Effector CD8-positive, alpha-beta T cell (primary cell): ENCODE data around the gene SIK3.

ENCODE experiments used
- DNase-seq: peaks from one replicate; lab custom pipeline; 2025; lab: John Stamatoyannopoulos, UW

SIK3 gene

DNA sequence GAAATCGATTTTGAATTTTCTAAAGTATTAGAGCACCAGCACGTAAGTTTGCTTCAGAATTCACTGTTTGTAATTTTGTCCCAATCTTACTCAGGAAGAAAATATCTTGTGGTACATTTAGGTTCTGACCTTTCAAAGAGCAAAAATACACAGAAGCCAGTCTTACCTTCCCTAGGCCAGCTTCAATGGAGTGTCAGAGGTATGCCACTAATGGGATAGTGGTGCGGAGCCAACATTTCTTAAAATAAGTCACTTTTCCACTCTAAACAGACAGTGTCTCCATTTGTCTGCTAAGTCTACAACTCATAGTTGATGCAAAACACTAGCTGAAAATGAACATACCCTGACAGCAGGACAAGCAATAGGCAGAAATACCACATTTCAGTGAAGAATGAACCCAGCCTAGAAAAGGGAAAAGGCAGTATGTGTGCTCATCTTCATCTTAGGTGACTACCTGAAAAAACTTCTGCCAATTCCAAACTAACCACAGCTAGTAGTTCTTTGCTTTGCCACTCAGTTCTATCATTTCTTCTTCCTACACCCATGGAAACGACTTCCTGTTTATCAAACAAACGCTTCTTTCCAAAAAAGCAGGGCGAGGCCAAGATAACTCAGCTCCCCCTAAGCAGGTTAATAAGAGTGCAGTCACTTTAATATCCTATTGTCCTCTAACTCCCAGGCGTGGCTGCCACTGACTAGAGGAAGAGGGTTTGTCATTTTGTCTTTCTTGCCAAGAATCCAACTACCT, 166.8 kb downstream of the SIK3 start:
- no peak for DNase-seq

DNA sequence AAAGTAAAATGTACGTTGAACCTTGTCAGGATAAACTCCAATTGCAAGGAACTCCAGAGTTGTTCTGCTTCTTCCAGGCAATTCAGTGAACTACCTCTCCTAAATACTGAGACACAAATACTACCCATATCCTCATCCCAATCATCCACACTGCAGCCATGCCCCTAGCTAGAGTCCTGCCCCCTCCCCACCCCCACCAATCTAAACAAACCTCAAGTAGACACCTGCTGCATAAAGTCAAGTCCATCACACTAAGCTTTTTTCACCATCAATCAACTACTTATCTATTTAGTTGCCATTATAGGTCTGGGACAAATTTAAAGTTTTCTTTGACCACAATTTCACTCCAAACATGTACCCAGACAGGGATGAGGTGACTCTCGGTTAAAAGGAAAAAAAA, 167.6 kb downstream of the SIK3 start:
- DNase-seq: no peak

DNA sequence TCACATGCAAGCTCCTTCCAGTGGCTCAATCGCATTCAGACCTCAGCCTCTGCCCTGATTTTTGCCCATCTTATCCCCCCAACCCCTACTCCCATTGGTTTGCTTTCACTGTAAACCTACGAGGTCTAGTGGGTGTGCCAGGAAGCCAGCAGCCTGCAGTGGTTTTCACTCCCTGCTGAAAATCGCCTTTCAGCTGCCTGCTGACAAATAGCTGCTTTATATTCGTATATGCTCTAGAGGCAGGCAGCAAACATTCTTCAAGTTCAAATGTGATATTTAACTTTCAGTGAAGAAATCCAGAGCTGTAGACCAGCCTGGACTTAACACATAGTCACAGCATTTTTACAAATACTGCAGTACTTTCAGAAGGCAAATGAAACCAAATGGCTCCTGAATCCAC, 168.1 kb downstream of the SIK3 start:
- no peak for DNase-seq

DNA sequence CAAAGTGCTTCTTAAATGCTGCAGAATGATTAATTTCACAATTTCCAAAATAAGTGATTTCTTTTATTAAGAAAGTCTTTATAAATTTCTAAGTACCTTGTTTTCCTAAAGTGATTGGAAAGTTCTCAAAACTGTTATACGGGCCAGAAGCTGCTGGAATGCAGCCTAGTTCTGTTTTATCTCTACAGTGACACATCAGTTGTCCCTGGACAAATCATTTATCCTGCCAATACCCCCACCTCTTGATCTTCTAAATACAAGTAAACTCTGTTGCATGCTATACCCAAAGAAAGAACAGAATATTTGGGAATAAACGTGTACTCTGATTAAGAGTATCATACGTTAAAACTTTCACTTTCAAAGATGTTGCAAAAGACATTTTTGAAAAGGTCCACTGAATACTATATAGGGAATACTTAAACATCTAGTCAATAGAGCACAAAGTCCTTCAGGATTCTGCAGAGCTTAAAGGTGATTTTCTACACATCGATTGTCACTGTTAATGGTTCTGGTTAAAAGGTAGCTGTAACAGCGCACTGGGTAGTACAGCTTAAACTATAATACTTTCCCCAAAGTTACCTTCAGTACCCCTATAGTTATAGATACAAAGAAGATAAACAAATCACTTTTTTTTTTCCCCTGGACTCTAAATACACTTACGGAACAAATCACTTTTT, 168.7 kb downstream of the SIK3 start:
- no peak for DNase-seq

DNA sequence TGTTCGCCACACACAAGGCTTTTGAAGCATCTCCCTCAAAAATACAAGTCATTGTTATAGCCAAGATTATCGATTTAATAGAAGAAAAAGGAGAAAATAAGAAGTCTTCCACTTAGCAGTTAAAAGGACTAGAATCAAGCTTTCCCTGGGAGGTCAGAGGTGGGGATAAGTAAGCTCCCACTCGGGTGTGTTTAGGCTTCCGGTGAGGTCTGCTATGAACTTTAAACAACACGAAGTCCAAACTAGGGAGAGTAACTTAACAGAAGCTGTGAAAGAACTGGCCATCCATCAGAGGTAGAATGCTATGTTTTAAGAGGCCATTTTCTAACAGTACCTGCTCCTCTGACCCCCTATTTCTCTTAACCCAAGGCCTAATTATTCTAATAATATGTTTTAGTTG, 169.4 kb downstream of the SIK3 start:
- no peak for DNase-seq

DNA sequence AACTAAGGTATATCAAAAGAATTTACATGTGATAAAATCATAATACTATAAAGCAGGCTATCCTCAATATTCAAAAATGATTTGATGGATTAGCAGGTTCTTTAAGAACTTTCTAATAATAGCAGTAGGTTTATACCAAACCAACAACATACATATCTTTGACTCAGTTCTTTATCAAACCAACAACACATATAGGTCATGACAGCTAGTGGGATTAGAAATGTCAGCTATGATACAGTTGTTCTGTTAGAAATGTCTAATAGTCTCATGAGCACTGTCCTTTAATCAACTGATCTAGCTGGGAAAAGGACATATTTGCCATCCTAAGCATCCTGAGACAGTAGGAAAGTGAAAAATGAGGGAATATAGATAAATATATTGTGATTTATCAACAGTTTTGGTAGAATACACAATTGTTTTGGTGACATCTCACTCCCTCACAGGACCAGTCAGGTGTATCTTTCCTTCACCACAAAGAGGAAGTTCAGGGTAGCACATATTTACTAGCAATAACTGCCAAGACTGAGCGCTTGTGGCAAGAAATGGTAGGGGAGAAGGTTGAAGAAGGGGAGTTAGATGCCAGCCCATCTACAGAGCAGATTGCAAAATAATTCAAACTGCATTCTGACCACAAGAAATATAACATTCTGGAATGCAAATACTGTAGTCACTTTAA, 170.0 kb downstream of the SIK3 start:
- no peak for DNase-seq

DNA sequence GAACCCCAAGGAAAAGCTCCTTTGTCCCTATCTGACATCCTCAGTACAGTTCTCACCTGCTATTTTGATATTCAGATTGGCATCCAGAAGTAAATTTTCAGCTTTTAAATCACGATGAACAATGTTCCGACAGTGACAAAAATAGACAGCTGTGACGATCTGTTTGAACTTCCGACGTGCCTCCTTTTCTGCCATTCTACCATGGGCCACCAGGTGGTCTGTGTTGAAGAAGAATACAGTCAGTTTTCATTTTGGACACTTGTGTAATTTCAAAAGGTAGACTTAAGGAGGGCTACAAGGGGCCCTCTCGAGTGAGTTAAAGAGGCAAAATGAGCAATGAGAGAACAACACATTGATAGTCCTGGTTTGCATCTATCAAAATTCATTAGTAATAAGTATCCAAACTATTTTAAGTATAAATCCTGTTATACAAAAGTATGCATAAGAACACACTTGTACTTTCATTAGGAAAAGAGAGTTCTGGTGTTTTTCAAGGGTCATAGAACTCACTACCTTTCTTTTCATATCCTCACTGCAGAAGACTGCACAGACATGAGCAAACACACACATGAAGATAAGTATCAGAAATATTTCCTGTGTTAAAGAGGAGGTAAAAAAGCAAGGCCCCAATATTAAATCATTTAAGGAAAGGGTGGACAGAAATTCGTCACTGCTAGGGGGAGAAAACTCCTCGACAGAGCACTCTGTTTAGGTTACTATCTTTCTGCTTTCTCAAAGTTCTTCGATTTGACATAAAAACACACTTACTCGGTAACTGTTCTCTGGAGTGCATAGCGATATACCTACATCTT, 170.9 kb downstream of the SIK3 start:
- DNase-seq: peak; percentile 38

DNA sequence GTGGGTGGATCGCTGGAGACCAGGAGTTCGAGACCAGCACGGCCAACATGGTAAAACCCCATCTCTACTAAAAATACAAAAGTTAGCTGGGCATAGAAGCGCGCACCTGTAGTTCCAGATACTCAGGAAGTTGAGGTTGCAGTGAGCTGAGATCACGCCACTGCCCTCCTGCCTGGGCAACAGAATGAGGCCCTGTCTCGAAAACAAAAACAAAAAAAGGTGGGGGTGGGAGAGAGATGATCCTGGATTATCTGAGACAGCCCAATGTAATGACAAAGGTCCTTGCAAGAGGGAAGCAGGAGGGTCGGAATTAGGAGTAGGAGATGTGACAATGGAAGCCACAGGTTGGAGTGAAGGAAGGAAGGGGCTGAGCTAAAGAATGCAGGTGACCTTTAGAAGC, 173.2 kb downstream of the SIK3 start:
- no peak for DNase-seq

DNA sequence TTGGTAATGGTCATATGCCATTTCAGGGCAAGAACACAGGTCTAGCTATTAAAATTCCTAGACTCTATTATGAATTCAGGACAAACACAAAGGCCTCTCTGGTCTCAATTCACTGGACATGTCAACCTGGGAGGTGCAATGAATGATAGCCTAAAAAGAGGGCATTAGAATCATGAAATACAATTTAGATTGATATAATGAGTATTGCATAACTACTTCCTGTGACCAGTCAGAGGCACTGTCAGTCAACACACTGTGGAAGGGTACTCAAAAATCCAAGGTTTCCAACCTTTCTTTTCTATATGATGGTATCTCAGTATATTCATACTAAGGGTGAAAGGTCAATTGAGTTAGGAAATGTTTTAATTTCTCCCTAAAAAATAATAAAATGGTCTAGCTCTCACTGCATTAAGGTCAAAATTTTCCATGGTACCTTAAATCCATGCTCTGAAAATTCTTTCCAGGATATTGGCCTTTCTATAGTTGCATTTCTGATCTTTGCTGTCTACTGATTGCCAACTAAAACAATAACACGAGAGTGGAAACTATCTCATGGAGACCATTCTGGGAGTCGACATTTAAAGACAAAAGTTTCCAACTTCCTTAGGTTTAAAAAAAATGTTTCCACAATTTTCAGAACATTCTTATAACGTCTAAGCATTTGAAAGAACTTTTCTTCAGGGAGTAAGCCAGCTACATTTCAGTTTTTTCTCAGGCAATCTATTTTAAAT, 179.1 kb downstream of the SIK3 start:
- no peak for DNase-seq

DNA sequence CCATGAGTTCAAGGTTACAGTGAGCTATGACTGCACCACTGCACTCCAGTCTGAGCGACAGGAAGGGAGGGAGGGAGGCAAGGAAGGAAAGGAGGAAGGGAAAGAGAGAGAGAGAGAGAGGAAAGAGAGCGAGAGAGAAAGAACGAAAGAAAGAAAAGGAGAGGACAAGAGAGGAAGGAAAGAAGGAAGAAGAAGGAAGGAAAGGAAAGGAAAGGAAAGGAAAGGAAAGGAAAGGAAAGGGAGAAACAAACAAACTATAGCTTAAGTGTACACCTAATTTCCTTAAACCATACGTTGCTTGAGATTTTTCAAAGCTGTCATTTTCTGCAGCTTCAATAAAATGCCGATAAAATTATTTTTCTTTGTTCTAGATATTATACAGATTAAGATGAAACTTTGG, 180.6 kb downstream of the SIK3 start:
- DNase-seq: no peak

DNA sequence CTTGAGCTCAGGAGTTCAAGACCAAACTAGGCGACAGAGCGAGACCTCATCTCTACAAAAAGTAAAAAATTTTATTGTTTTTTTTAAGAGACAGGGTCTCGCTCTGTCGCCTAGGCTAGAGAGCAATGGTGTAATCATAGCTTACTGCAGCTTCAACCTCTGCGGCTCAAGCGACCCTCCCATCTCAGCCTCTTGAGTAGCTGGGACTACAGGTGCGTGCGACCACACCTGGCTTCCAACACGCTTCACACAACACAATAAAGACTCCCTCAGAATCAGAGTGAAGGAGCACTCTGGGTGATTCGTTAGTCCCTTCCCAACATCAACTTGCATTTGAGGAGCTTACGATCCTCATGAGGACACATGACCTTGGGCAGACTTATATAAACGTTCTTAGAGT, 181.3 kb downstream of the SIK3 start:
- DNase-seq: no peak

DNA sequence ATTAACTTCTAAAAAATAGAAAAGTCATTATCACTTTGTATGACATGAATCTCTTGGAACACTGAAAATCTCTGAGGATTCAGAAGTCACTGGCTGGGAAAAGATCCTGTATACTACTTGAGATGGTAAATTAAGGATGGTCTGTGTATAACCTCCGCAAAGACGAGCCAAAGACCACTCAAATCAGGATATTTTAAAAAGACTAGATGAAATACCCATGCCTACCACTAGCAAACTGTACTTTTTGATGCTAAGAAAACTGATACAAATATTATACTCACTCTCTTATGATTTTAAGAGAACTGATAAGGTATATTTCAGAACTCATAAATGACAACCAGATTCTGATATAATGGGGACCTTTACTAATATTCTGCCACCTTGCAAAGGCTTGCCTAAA, 182.2 kb downstream of the SIK3 start:
- no peak for DNase-seq

DNA sequence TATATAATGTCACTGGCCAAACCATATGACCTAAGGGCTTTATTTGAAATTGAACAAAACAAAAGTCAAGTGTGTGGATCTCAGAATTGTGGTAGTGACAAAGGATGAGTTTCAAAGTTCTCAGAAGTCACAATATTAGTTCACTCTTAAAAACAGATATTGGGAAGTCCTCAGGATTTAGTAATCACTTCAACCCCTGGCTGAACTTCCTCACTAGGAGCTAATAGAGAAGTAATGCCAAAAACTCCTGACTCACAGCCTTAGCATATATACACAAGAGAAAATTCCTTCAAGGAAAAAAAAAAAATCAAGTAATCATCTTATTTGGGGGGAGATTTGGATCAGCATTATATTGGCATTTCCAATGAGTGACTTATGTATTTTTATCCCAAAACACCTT, 185.2 kb downstream of the SIK3 start:
- DNase-seq: no peak

DNA sequence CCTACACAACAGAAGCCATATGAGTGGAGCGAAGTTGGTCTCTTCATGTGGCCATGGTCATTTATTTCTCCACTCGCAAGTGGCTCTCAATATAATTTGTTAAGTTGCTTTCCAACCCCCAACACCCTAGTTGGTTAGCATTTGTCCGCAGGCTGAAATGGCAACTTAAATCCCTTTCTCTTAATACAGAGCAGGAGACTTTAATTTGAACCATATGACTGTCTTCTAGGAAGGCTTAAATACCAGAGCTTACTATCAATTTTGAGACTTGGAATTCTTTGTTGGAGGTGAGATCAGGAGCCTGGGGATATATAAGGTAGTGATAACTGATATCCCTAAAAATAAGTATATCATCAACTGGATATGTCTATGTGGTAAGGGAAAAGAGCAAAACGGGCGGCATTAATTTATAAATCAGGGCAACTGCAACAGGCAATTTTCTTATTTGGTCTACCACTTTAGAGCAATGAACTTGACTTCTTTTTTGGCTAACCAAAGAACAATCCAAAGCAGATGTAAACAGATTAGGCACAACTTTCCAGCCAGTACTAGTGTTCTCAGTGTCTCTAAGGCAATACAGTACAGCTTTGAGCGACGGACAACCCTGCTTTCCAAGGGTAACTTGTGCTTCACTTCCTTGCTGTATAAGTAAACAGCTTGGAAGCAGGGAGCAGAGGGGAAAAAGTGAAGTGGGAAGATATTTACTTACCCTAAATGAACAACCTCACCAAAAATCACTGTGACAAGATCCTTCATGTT, 186.1 kb downstream of the SIK3 start:
- DNase-seq: no peak

DNA sequence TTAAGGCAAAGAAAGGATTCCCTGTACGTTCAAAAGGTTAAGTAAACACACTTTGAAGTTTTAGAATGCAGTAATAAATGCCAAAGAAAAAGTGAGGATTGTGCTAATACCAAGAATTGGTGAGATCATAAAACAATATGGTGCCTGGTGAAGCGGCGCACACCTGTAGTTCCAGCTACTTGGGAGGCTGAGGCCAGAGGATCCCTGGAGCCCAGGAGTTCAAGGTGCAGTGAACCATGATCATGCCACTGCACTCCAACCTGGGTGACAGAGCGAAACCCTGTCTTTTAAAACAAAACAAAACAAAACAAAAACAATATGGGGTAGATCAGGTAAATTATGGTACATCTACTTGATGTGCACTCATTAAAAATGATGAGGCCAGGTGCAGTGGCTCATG, 187.4 kb downstream of the SIK3 start:
- no peak for DNase-seq

DNA sequence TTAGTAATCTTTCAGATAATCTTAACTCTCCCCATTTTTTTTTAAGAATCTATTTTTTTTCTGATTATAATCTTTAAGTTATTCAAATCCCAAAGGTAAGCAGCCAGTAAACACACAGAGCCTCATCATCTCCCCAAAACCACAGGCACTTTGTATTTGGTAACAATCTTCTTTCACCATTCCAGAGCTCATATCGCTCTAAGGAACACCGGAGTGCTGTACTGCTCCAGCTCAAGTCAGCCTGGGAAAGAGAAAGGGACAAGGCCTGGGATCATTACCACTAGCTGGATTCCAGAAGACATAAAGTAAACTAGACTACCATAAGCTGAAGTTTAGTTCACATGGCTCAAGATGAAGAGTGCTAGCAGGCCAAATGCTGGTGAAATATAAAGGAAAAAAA, 187.8 kb downstream of the SIK3 start:
- no peak for DNase-seq

DNA sequence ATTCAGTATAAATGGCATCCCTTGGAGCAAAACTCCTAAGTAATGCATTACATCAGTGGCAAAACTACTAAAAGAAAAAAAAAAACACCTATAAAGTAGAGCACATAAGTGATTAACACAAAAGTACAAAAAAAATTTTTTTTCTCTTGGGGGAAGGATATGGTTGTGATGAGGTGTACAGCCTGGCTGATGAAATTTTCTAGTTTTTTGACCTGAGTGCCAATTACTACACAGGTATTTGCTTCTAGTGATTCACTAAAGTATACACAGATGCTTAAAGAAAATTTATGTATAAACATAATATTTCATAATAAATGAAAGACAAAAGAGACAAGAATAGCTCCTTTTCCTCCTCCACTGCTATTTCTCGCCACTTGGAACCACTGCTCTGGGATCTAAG, 189.0 kb downstream of the SIK3 start:
- no peak for DNase-seq

DNA sequence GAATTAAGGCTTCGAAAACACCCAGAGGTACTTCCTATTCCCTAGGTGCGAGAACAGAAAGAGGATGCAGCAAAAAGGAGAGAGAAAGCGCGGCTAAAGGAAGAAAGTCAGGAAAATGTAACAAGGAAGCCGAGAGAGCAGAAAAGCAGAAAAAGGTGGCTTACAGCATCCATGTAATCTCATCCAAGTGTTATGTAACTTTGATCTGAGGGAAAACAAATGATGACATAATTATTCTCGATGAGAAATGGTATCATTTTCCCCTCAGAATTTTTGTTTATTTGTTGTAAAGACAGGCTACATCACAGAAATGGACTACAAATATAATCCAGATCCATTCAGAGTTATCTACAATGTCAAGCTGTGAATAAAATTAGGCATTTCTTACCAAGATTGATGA, 191.7 kb downstream of the SIK3 start:
- DNase-seq: no peak

DNA sequence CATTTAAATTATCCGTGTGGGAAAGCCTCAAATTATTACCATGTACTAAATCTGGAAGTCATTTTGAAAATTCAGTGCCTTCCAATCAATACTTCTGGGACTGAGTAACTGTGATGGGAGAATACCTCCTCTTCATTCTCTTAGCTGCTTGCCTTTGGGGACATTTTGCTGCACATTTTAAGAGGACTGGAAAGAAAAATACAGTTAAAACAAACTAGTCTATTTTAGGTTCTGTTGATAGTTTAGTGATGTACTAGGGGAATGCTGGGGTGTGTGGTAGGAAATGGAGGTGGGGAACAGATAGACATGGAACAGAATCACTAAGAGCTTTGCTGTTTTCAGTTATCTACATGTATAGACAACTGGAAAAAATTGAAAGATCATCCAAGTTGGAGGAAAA, 195.1 kb downstream of the SIK3 start:
- DNase-seq: no peak

DNA sequence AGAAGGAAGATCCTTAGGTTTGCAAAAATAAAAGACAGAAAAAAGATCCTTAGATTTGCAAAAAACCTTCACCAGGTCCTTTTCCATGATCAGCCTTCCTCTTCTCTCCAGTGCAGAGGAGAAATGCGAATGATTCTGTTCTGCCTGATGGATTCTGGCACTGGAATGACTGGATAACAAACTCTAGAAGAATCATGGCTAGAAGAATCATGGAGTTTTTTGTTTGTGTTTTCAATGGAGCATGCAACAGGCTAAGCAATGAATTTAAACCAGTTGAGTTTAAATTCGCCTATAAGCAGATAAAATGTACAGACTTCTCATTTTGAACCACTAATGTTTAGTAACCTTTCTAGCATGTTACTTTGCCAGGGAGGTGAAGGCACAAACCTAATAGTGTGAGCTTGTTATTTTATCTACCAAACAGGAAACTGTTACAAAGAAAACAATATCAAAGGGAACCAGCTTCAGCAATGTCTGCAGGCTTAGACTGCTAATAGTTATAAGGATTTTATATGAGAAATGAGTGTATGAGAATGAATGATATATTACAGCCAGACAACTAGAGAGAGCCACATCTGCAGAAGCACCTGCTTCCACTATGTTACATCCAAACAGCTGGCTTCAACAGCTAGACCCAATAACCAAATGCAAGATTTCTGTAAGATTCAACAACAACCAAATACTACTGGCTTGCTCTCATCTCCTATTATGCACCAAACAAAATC, 196.1 kb downstream of the SIK3 start:
- DNase-seq: no peak
